K562 (cell line): ENCODE results near the gene ADGRB3. TPM values are rescaled to one million over a fixed set of nuclear protein-coding genes. Genes with fewer than 3 reads are reported as not detected.

Experiments used
- JUND ChIP-seq, 2 experiments: IDR thresholded peaks; 2 replicates in 1 of 2; 3 replicates in 1 of 2; pipeline ENCODE4 v1.6.1; 2011; ENCODE audit warnings: borderline replicate concordance in 2 of 2, low read depth in 2 of 2, low read length in 2 of 2, improper control_type of control experiment in 1 of 2, missing biosample characterization in 1 of 2, missing genetic modification characterization in 1 of 2, missing genetic modification reagents in 1 of 2
- MAFK ChIP-seq: IDR thresholded peaks from 2 replicates; pipeline ENCODE4 v1.6.1; 2011; ENCODE audit warnings: low read length, improper control_type of control experiment
- SIN3B ChIP-seq: fragments of 450-650 bp; IDR thresholded peaks from 2 replicates; pipeline ENCODE4 v1.6.1; 2017; ENCODE audit warnings: low read depth, mild to moderate bottlenecking, moderate library complexity
- SMARCA5 ChIP-seq: fragments of 450-650 bp; IDR thresholded peaks from 2 replicates; pipeline ENCODE4 v1.6.1; 2016
- SP2 ChIP-seq: IDR thresholded peaks from 2 replicates; pipeline ENCODE4 v1.6.1; 2011; ENCODE audit warnings: mild to moderate bottlenecking, low read depth, low read length, moderate library complexity; ENCODE audit not compliant: poor library complexity, severe bottlenecking; ENCODE audit errors: extremely low read depth
- U2AF2 ChIP-seq: fragments of 200-400 bp; formaldehyde crosslinking; optimal IDR thresholded peaks from 2 replicates; pipeline ENCODE3; 2017; ENCODE audit warnings: low read depth, mild to moderate bottlenecking, low read length
- XRCC5 ChIP-seq: fragments of 200-400 bp; formaldehyde crosslinking; IDR thresholded peaks from 2 replicates; pipeline ENCODE4 v1.6.1; 2017; ENCODE audit warnings: low read depth, mild to moderate bottlenecking, low read length
- ZNF124 ChIP-seq: sonication (generic); formaldehyde crosslinking; IDR thresholded peaks from 2 replicates; pipeline ENCODE4 v1.8.1; 2022; ENCODE audit warnings: missing genetic modification reagents
- ZNF143 ChIP-seq: sonication (generic); formaldehyde crosslinking; IDR thresholded peaks from 2 replicates; pipeline ENCODE4 v1.9.0; 2022; ENCODE audit warnings: mild to moderate bottlenecking, missing genetic modification reagents
- ZNF780A ChIP-seq: fragments of 250-450 bp; sonication (Bioruptor Pico); IDR thresholded peaks from 2 replicates; pipeline ENCODE4 v1.5.0; 2021; ENCODE audit warnings: mild to moderate bottlenecking
- polyA plus RNA-seq, 8 experiments: library from polyadenylated mRNA; depleted of rRNA in 4 of 8; stranded (reverse) in 5 of 8; unstranded in 3 of 8; fragments of >200 nt; fragmentation: Nextera tagmentation in 2 of 8; fragmentation: Illumina TruSeq in 1 of 8; extraction: Ambion mirVana in 2 of 8; extraction: Trizol in 1 of 8; gene quantifications; 2 replicates each; pipeline versions ENCODE4 v1.2.1 to v1.2.3, GENCODE V29; 2011 to 2014; ENCODE audit warnings: inconsistent platforms in 1 of 8, missing spikeins in 1 of 8
- total RNA-seq, 7 experiments: library from RNA; depleted of rRNA in 6 of 7; stranded (reverse); fragments of >200 nt in 6 of 7; fragmentation: Illumina TruSeq in 2 of 7; extraction: Trizol in 2 of 7; gene quantifications; 2 replicates each; pipeline versions ENCODE4 v1.2.1 to v1.2.3, GENCODE V29; 2011 to 2021; ENCODE audit warnings: low replicate concordance in 1 of 7
- TF ChIP-seq, protein P1 (sequence below): sonication (generic); formaldehyde crosslinking; IDR thresholded peaks from 2 replicates; pipeline ENCODE4 v1.8.1; 2023; ENCODE audit warnings: mild to moderate bottlenecking, missing genetic modification reagents
- TF ChIP-seq, protein P2 (sequence below), 2 experiments: fragments of 450-650 bp in 1 of 2; sonication (generic) in 1 of 2; formaldehyde crosslinking in 1 of 2; IDR thresholded peaks in 1 of 2; conservative IDR thresholded peaks in 1 of 2; 2 replicates each; pipeline versions ENCODE4 v1.6.1 to v1.8.1; 2016 to 2023; ENCODE audit warnings: mild to moderate bottlenecking in 2 of 2, moderate library complexity in 2 of 2, inconsistent platforms in 1 of 2, missing genetic modification reagents in 1 of 2
- TF ChIP-seq, protein P3 (sequence below): fragments of 250-450 bp; sonication (Bioruptor Pico); IDR thresholded peaks from 2 replicates; pipeline ENCODE4 v1.4.0; 2020; ENCODE audit warnings: mild to moderate bottlenecking, moderate library complexity

Gene ADGRB3
- total and polyA plus RNA-seq, 9 of the 15 experiments (the other 6 are each of a cell fraction or from before 2014, with no cell fraction given) = 0.90 to 7.8 (median 2.4) TPM

DNA sequence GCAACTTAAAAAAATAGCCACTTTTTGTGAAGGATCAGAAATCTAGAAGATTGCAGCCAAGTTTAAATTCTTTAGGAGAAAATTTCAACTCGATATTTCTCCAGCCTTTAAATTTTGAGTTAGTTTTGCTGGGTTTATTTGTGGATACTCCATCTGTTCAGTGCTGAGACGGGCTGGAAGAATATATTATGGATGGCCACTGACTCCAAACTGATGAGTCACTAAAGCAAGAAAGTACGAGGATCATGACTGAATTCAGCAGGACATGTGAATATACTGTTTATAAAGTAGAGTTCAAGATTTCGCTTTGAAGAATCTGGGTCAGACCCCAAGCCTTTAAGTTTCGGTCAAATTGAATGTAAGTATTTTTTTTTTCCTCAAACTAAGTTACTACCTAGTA lies 199.5 kb downstream of the ADGRB3 start (continued):
- TF ChIP-seq U2AF2 (no peak), MAFK (0 out of 2 replicates have a peak, but pooled peaks have one; percentile 45), XRCC5 (no peak), JUND (IDR thresholded peaks at IDR 0.05; ENCODE audit: borderline replicate concordance, low read depth, low read length) (peak; percentile 42; the same call in 1 of the 2 replicates), JUND (tag; IDR thresholded peaks at IDR 0.05; ENCODE audit: borderline replicate concordance, low read depth, low read length) (0 out of 3 replicates have a peak, but pooled peaks have one; percentile 23), ZNF143 (CRISPR knock-in tag) (no peak), ZNF124 (CRISPR knock-in tag) (no peak), SMARCA5 (no peak), SP2 (no peak), ZNF780A (no peak), SIN3B (no peak)
- TF ChIP-seq, protein P1, sequence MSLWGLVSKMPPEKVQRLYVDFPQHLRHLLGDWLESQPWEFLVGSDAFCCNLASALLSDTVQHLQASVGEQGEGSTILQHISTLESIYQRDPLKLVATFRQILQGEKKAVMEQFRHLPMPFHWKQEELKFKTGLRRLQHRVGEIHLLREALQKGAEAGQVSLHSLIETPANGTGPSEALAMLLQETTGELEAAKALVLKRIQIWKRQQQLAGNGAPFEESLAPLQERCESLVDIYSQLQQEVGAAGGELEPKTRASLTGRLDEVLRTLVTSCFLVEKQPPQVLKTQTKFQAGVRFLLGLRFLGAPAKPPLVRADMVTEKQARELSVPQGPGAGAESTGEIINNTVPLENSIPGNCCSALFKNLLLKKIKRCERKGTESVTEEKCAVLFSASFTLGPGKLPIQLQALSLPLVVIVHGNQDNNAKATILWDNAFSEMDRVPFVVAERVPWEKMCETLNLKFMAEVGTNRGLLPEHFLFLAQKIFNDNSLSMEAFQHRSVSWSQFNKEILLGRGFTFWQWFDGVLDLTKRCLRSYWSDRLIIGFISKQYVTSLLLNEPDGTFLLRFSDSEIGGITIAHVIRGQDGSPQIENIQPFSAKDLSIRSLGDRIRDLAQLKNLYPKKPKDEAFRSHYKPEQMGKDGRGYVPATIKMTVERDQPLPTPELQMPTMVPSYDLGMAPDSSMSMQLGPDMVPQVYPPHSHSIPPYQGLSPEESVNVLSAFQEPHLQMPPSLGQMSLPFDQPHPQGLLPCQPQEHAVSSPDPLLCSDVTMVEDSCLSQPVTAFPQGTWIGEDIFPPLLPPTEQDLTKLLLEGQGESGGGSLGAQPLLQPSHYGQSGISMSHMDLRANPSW (CRISPR knock-in tag) = no peak
- TF ChIP-seq, protein P2, sequence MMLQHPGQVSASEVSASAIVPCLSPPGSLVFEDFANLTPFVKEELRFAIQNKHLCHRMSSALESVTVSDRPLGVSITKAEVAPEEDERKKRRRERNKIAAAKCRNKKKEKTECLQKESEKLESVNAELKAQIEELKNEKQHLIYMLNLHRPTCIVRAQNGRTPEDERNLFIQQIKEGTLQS (IDR thresholded peaks at IDR 0.05) = peak; percentile 48
- TF ChIP-seq, protein P2 (CRISPR knock-in tag; conservative IDR thresholded peaks at IDR 0.05) = no peak
- TF ChIP-seq, protein P3, sequence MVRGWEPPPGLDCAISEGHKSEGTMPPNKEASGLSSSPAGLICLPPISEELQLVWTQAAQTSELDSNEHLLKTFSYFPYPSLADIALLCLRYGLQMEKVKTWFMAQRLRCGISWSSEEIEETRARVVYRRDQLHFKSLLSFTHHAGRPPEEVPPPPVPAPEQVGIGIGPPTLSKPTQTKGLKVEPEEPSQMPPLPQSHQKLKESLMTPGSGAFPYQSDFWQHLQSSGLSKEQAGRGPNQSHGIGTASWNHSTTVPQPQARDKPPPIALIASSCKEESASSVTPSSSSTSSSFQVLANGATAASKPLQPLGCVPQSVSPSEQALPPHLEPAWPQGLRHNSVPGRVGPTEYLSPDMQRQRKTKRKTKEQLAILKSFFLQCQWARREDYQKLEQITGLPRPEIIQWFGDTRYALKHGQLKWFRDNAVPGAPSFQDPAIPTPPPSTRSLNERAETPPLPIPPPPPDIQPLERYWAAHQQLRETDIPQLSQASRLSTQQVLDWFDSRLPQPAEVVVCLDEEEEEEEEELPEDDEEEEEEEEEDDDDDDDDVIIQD (CRISPR knock-in tag) = no peak
